A673 (cell line): Measurements from ENCODE around the gene NDC80.

ENCODE experiments used
- EZH2 ChIP-seq: fragments of 200-600 bp; sonication (generic); IDR thresholded peaks from 2 replicates; pipeline ENCODE4 v1.6.1; 2017; ENCODE audit warnings: borderline replicate concordance, low read depth, mild to moderate bottlenecking, mixed read lengths, antibody characterized with exemption, low read length; ENCODE audit not compliant: poor library complexity, severe bottlenecking
- TF ChIP-seq, protein P1 (sequence below): fragments of 300-800, 200-600 bp; sonication (generic); conservative IDR thresholded peaks from 2 replicates; pipeline ENCODE4 v1.5.1; 2017; ENCODE audit warnings: low read depth, mild to moderate bottlenecking, antibody characterized with exemption, low read length, moderate library complexity, mixed read lengths

DNA sequence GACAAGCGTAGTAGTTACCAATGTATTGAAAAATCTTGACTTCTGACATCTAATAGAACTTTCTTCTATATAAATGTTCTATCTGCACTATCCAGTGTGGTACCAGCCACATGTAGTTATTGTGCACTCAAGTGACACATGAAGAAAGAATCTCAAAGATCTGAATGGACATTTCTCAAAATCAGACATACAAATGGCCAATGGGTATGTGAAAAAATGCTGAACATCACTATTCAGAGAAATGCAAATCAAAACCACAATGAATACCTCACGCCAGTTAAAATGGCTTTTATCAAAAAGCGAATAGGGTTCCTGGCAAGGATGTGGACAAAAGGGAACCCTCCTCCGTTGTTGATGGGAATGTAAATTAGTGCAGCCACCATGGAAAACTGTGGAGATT lies 46.7 kb downstream of the NDC80 start:
- TF ChIP-seq, protein P1, sequence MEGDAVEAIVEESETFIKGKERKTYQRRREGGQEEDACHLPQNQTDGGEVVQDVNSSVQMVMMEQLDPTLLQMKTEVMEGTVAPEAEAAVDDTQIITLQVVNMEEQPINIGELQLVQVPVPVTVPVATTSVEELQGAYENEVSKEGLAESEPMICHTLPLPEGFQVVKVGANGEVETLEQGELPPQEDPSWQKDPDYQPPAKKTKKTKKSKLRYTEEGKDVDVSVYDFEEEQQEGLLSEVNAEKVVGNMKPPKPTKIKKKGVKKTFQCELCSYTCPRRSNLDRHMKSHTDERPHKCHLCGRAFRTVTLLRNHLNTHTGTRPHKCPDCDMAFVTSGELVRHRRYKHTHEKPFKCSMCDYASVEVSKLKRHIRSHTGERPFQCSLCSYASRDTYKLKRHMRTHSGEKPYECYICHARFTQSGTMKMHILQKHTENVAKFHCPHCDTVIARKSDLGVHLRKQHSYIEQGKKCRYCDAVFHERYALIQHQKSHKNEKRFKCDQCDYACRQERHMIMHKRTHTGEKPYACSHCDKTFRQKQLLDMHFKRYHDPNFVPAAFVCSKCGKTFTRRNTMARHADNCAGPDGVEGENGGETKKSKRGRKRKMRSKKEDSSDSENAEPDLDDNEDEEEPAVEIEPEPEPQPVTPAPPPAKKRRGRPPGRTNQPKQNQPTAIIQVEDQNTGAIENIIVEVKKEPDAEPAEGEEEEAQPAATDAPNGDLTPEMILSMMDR: no peak
- no peak for TF ChIP-seq EZH2
